HEK293T (cell line): ENCODE data around the gene RBMX.

Experiments
- CTCF ChIA-PET: fragments of 350-600 bp; formaldehyde crosslinking; extraction: SDS; loops from one replicate; lab custom pipeline; 2021; ENCODE audit warnings: antibody characterized with exemption, inconsistent platforms; lab: Yijun Ruan, JAX
- POLR2A ChIA-PET: fragments of 350-600 bp; formaldehyde crosslinking; extraction: SDS; loops from one replicate; lab custom pipeline; 2020; ENCODE audit warnings: antibody characterized with exemption, inconsistent platforms; lab: Yijun Ruan, JAX
- DNase-seq: peaks from one replicate; pipeline ENCODE4 v3.0.0; 2012; ENCODE audit warnings: mixed read lengths; ENCODE audit errors: extremely low spot score
- ARNT ChIP-seq: fragments of 450-650 bp; IDR thresholded peaks from 2 replicates; pipeline ENCODE4 v1.6.1; 2017; ENCODE audit warnings: mild to moderate bottlenecking
- BHLHE40 ChIP-seq: fragments of 450-650 bp; IDR thresholded peaks from 2 replicates; pipeline ENCODE4 v1.6.1; 2016; ENCODE audit warnings: mild to moderate bottlenecking, moderate library complexity, borderline replicate concordance
- CTBP1 ChIP-seq: fragments of 450-650 bp; IDR thresholded peaks from 2 replicates; pipeline ENCODE4 v1.6.1; 2016; ENCODE audit warnings: borderline replicate concordance
- ELF4 ChIP-seq: fragments of 450-650 bp; IDR thresholded peaks from 2 replicates; pipeline ENCODE4 v1.6.1; 2017; ENCODE audit warnings: antibody characterized with exemption
- FOXA1 ChIP-seq: fragments of 450-650 bp; IDR thresholded peaks from 2 replicates; pipeline ENCODE4 v1.6.1; 2016; ENCODE audit warnings: mild to moderate bottlenecking
- FOXK2 ChIP-seq: fragments of 450-650 bp; IDR thresholded peaks from 2 replicates; pipeline ENCODE4 v1.6.1; 2016; ENCODE audit warnings: mild to moderate bottlenecking
- FOXM1 ChIP-seq: fragments of 450-650 bp; IDR thresholded peaks from 2 replicates; pipeline ENCODE4 v1.6.1; 2017; ENCODE audit warnings: mild to moderate bottlenecking, borderline replicate concordance
- HDGF ChIP-seq: fragments of 450-650 bp; IDR thresholded peaks from 2 replicates; pipeline ENCODE4 v1.6.1; 2017; ENCODE audit warnings: antibody characterized with exemption, borderline replicate concordance
- L3MBTL2 ChIP-seq: fragments of 450-650 bp; conservative IDR thresholded peaks from 2 replicates; pipeline ENCODE4 v1.6.1; 2016; ENCODE audit warnings: mild to moderate bottlenecking
- LEF1 ChIP-seq: fragments of 450-650 bp; IDR thresholded peaks from 2 replicates; pipeline ENCODE4 v1.6.1; 2017; ENCODE audit warnings: mild to moderate bottlenecking, borderline replicate concordance
- NFRKB ChIP-seq: fragments of 450-650 bp; IDR thresholded peaks from 2 replicates; pipeline ENCODE4 v1.6.1; 2016; ENCODE audit warnings: mild to moderate bottlenecking, moderate library complexity
- SP1 ChIP-seq: fragments of 450-650 bp; IDR thresholded peaks from 2 replicates; pipeline ENCODE4 v1.6.1; 2017
- SUZ12 ChIP-seq: fragments of 450-650 bp; IDR thresholded peaks from 2 replicates; pipeline ENCODE4 v1.6.1; 2016; ENCODE audit warnings: mild to moderate bottlenecking
- TARDBP ChIP-seq: fragments of 450-650 bp; IDR thresholded peaks from 2 replicates; pipeline ENCODE4 v1.6.1; 2016
- ZNF384 ChIP-seq: fragments of 450-650 bp; IDR thresholded peaks from 2 replicates; pipeline ENCODE4 v1.6.1; 2016
- TF ChIP-seq, protein P1 (sequence below): fragments of 450-650 bp; IDR thresholded peaks from 2 replicates; pipeline ENCODE4 v1.6.1; 2016

The RBMX gene

DNA sequence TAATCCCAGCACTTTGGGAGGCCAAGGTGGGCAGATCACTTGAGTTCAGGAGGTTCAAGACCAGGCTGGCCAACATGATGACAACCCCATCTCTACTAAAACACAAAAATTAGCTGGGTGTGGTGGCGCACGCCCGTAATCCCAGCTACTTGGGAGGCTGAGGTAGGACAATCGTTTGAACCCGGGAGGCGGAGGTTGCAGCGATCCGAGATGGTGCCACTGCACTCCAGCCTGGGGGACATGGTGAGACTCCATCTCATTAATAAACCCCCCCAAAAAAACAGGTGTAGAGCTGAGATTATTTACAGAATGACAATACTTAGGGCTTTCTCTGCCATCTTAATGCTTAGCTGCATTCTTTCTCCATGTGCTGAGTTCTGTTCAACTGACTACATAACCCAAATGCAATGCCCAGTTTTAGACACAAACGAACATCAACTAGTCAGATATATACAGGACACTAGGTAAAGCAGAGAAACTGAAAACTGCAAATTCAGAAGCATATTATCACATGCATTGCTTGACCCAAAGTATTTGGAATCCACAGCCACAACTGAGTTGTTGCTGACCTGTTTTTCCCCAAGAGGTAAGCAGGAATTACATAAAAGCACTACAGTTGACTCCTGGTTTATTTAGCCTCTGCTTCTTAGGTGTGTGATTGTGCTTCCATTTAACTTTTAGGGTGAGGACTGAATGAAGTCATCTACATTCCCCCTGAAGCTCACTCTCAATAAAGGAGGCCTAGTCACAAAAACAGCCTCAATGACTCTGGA lies 12.1 kb downstream of the RBMX start:
- TF ChIP-seq NFRKB (peak; percentile 28; the same call in 1 of the 2 replicates), ZNF384 (no peak)
- CTCF ChIA-PET: no interaction called here
- POLR2A ChIA-PET: interaction anchor here (0.9 kb wide), 1 partner anchor 12 kb away, joined by 3 read pairs; the partner anchor contains the start of gene RBMX
- DNase-seq: no peak

- no peak for DNase-seq
- ChIA-PET CTCF (no interaction called here), POLR2A (interaction anchor here (0.9 kb wide), 1 partner anchor 13 kb away, joined by 3 read pairs; the partner anchor contains the start of gene RBMX)
- TF ChIP-seq, protein P1, sequence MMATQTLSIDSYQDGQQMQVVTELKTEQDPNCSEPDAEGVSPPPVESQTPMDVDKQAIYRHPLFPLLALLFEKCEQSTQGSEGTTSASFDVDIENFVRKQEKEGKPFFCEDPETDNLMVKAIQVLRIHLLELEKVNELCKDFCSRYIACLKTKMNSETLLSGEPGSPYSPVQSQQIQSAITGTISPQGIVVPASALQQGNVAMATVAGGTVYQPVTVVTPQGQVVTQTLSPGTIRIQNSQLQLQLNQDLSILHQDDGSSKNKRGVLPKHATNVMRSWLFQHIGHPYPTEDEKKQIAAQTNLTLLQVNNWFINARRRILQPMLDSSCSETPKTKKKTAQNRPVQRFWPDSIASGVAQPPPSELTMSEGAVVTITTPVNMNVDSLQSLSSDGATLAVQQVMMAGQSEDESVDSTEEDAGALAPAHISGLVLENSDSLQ: no peak
- no peak for TF ChIP-seq FOXA1
- TF ChIP-seq CTBP1: no peak
- no peak for TF ChIP-seq HDGF
- TF ChIP-seq NFRKB: no peak
- no peak for TF ChIP-seq SP1
- no peak for TF ChIP-seq FOXM1
- no peak for TF ChIP-seq FOXK2
- no peak for TF ChIP-seq ELF4
- no peak for TF ChIP-seq SUZ12
These were observed 13.0 kb downstream of the RBMX start for GRCh38 chrX:136867518-136867917.

- ChIA-PET POLR2A (interaction anchor here (1.1 kb wide), 2 partner anchors 14 to 58 kb away, joined by 3 to 4 read pairs; partner anchors contain the start of gene RBMX), CTCF (no interaction called here)
These were observed 13.4 kb downstream of the RBMX start for GRCh38 chrX:136867096-136867491.

DNA sequence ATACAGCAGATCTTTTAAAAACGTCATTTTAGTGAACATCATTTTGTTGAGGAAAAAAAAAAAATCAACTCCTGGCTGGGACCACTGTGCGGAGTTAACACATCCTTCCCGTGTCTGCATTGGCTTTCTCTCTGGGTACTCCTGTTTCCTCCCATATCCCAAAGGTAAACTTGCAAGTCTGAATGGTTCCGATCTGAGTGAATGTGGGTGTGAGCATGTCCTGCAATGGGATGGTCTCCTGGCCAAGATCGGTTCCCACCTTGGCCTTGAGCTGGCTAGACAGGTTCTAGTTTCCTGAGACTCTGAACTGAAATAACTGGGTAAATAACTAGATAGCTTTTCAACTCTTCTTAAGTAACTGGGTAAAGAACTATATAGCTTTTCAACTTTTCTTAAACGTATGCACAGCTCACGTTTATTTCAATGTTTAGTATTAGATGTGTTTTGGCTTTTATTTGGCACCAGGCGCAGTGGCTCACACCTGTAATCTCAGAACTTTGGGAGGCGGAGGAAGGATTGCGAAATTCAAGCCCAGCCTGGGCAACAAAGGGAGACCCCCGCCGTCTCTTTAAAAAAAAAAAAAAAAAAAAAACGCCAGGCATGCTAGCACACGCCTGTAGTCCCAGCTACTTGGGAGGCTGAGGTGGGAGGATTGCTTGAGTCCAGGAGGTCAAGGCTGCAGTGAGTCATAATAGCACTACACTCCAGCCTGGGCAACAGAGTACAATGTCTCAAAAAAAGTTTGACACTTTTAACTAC lies 14.0 kb downstream of the RBMX start:
- no peak for DNase-seq
- no peak for TF ChIP-seq SP1
- peak; percentile 81 for TF ChIP-seq ZNF384
- no peak for TF ChIP-seq BHLHE40
- TF ChIP-seq CTBP1: no peak
- TF ChIP-seq FOXK2: no peak
- TF ChIP-seq HDGF: no peak
- no peak for TF ChIP-seq ELF4
- CTCF ChIA-PET: no interaction called here
- POLR2A ChIA-PET: interaction anchor here (1.1 kb wide), 2 partner anchors 14 to 59 kb away, joined by 3 to 4 read pairs; partner anchors contain the start of gene RBMX

More at GRCh38 chrX:136867096-136867491, 13.4 kb downstream of the RBMX start:
- no peak for TF ChIP-seq SUZ12
- no peak for TF ChIP-seq HDGF
- no peak for TF ChIP-seq SP1
- TF ChIP-seq, protein P1: no peak
- TF ChIP-seq BHLHE40: no peak
- no peak for TF ChIP-seq L3MBTL2
- no peak for TF ChIP-seq FOXK2
- no peak for TF ChIP-seq LEF1
- DNase-seq: no peak

DNA sequence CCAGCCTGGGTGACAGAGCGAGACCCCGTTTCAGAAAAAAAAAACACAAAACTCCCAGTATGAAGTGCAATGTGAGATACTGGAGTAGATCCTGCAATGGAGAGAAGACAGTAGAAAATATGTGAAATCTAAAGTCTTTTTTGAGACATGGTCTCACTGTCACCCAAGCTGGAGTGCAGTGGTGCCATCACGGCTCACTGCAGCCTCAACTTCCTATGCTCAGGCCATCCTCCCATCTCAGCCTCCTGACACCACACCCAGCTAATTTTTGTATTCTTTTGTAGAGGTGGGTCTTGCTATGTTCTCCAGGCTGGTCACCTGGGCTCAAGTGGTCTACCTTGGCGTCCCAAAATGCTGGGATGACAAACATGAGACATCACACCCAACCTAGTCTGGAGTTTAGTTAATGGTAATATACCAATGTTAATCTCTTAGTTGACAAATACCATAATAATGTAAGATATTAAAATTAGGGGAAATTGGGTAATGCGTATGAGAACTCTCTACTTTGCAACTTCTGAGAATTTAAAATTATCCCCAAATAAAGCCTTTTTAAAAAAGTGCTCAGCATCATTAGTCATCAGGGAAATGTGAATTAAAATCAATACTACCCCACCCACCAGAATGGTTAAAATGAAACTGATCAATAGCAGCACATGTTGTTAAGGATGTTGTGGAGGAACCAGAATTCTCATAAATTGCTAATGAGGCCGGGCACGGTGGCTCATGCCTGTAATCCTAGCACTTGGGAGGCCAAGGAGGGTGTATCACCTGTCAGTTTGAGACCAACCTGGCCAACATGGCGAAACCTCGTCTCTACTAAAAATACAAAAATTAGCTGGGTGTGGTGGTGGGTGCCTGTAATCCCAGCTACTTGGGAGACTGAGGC lies 15.0 kb downstream of the RBMX start:
- no peak for DNase-seq
- TF ChIP-seq CTBP1 (no peak), FOXK2 (no peak), ELF4 (no peak), ARNT (no peak), LEF1 (no peak), FOXA1 (no peak), ZNF384 (no peak), TARDBP (no peak), FOXM1 (no peak), HDGF (no peak), NFRKB (no peak), SP1 (no peak), L3MBTL2 (no peak), SUZ12 (no peak), BHLHE40 (no peak)
- TF ChIP-seq, protein P1: no peak
- CTCF ChIA-PET: no interaction called here
- POLR2A ChIA-PET: interaction anchor here (1.1 kb wide), 1 partner anchor 60 kb away, joined by 3 read pairs; no protein-coding TSS in a partner anchor
